ENCODE measurements around the gene CEACAM16. TPM values are rescaled to one million over a fixed set of nuclear protein-coding genes. Genes with fewer than 3 reads are reported as not detected.

CEACAM16 gene
- total and polyA plus RNA-seq, 8 donors: 0.16 to 1.0 (median 0.37) TPM; not detected in 3

DNA sequence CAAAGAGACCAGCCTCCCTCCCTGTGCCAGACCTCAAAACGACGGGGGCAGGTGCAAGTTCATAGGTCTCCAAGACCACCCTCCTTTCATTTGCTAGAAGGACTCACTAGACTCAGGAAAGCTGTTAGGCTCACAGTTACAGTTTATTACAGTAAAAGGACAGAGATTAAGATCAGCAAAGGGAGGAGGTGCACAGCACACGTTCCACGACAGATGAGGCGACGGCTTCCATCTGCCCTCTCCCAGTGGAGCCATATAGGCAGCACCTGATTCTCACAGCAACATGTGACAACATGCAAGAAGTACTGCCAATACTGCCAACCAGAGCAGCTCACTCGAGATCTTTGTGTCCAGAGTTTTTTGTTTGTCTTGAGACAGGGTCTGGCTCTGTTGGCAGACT, 37.0 kb upstream of the CEACAM16 start:
- Histone ChIP-seq H3K9me3 (no peaks in the 10 kb centered on the region), H3K27me3 (no peaks in the 10 kb centered on the region), H3K4me1 (no peaks in the 10 kb centered on the region), H3K27ac (no peak overlapping the region), H3K4me3 (no peak overlapping the region), H3K36me3 (peaks cover 0 to 41% (median 0%) of the 10 kb centered on the region in 3 donors)
- intact Hi-C loops (cut with DNase I): no loop called here
- ATAC-seq (no peak), DNase-seq (no peak), FAIRE-seq (no peak)
- 75 to 81% methylated on average over 7 of the region's 7 CpGs for WGBS, 2 donors
- TF ChIP-seq, protein P1, sequence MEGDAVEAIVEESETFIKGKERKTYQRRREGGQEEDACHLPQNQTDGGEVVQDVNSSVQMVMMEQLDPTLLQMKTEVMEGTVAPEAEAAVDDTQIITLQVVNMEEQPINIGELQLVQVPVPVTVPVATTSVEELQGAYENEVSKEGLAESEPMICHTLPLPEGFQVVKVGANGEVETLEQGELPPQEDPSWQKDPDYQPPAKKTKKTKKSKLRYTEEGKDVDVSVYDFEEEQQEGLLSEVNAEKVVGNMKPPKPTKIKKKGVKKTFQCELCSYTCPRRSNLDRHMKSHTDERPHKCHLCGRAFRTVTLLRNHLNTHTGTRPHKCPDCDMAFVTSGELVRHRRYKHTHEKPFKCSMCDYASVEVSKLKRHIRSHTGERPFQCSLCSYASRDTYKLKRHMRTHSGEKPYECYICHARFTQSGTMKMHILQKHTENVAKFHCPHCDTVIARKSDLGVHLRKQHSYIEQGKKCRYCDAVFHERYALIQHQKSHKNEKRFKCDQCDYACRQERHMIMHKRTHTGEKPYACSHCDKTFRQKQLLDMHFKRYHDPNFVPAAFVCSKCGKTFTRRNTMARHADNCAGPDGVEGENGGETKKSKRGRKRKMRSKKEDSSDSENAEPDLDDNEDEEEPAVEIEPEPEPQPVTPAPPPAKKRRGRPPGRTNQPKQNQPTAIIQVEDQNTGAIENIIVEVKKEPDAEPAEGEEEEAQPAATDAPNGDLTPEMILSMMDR (IDR thresholded peaks at IDR 0.05): no peak

DNA sequence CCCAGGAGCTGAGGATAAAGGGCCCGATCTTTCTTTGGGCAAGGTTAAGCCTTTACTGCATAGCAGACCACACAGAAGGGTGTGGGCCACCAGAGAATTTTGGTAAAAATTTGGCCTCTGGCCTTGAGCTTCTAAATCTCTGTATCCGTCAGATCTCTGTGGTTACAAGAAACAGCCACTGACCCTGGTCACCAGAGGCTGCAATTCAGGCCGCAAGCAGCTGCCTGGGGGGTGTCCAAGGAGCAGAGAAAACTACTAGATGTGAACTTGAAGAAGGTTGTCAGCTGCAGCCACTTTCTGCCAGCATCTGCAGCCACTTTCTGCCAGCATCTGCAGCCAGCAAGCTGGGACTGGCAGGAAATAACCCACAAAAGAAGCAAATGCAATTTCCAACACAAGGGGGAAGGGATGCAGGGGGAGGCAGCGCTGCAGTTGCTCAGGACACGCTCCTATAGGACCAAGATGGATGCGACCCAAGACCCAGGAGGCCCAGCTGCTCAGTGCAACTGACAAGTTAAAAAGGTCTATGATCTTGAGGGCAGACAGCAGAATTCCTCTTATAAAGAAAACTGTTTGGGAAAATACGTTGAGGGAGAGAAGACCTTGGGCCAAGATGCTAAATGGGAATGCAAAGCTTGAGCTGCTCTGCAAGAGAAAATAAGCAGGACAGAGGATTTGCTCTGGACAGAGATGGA, 36.1 kb upstream of the CEACAM16 start:
- DNase-seq (no peak), FAIRE-seq (no peak), ATAC-seq (no peak)
- Histone ChIP-seq H3K9me3 (no peaks in the 10 kb centered on the region), H3K36me3 (peaks cover 0 to 41% (median 0%) of the 10 kb centered on the region in 3 donors), H3K27me3 (no peaks in the 10 kb centered on the region), H3K4me3 (no peak overlapping the region), H3K4me1 (no peaks in the 10 kb centered on the region), H3K27ac (no peak overlapping the region)
- TF ChIP-seq, protein P1 (IDR thresholded peaks at IDR 0.05): no peak
- 83 to 84% methylated on average over 7 of the region's 7 CpGs for WGBS, 2 donors
- intact Hi-C loops (cut with DNase I): no loop called here

DNA sequence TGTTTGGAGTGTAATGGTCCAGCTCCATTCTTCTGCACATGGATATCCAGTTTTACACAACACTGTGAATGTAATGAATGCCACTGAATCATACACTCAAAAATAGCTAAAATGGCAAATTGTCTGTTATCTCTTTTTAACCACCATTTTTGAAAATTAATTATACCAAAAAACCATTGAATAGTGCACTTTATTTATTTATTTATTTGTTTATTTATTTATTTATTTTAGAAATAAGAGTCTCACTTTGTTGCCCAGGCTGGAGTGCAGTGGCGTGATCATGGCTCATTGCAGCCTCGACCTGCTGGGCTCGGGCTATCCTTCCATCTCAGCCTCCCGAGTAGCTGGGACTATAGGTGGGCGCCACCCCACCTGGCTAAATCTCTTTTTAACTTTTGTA, 35.0 kb upstream of the CEACAM16 start:
- ATAC-seq (no peak), FAIRE-seq (no peak), DNase-seq (no peak)
- H3K36me3 ChIP-seq: peaks cover 0 to 31% (median 0%) of the 10 kb centered on the region in 3 donors
- no peaks in the 10 kb centered on the region for H3K9me3 ChIP-seq
- TF ChIP-seq, protein P1 (IDR thresholded peaks at IDR 0.05): no peak
- no peaks in the 10 kb centered on the region for H3K4me1 ChIP-seq
- no peak overlapping the region for H3K4me3 ChIP-seq
- no peaks in the 10 kb centered on the region for H3K27me3 ChIP-seq
- 97 to 99% methylated on average over 5 of the region's 5 CpGs for WGBS, 2 donors
- H3K27ac ChIP-seq: no peak overlapping the region
- intact Hi-C loops (cut with DNase I): no loop called here

DNA sequence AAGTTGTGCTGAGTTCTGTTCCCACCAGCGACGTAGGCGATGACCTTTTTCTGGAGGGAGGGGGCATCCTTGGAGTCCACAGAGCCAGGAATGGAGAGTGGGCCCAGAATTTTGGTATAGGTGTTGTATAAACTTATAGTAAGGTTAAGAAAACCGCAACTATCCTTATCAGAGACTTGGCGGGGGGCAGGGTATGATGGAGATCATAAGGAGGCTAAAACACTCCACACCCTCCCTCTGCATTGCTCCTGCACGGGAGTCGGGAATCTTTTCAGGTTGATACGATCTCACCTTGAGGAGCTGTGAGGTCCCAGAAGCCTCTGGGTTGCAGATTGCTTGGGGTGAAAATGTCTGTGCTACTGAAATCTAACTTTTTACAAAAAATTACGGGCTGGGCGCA, 34.0 kb upstream of the CEACAM16 start:
- Histone ChIP-seq H3K4me3 (no peak overlapping the region), H3K27me3 (no peaks in the 10 kb centered on the region), H3K27ac (no peak overlapping the region), H3K9me3 (no peaks in the 10 kb centered on the region), H3K36me3 (peaks cover 0 to 21% (median 0%) of the 10 kb centered on the region in 3 donors), H3K4me1 (no peaks in the 10 kb centered on the region)
- no peak for ATAC-seq
- 90 to 92% methylated on average over 10 of the region's 10 CpGs for WGBS, 2 donors
- intact Hi-C loops (cut with DNase I): no loop called here
- no peak for DNase-seq
- no peak for FAIRE-seq
- TF ChIP-seq, protein P1 (IDR thresholded peaks at IDR 0.05): no peak

DNA sequence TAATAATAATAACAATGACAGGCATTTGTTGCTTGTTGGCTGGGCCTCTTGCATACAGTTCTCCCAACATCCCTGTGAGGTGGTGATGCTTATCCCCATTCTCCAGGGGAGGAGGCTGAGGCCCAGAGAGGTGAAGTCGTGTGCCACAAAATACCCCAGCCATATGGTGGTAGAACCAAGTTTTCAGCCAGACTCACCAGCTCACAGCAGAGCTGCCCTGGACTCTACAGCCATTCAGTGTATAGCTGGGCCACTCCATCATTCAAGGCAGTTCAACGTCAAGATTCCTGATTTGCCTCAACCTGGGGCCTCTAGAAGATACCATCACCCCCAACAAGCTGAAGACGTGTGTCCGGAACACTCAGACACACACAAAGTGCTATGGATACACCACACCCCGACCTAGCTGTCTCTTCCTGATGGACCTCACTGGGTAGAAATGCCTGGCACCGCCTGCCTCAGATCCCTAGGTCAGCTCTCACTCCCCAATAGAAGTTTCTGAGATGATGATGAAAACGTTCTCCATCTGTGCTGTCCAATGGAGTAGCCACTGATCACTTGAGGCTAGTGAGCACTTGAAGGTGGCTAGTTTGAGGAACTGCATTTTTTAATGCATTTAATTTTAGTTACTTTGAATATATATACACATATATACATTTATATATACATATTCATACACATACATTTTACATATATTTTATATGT, 31.9 kb upstream of the CEACAM16 start:
- no peak for FAIRE-seq
- peak in 1 of 4 donors; percentile 15 for ATAC-seq
- TF ChIP-seq, protein P1 (IDR thresholded peaks at IDR 0.05): no peak
- DNase-seq: no peak
- no peaks in the 10 kb centered on the region for H3K9me3 ChIP-seq
- 82 to 86% methylated on average over 7 of the region's 7 CpGs for WGBS, 2 donors
- intact Hi-C loops (cut with DNase I): no loop called here
- no peak overlapping the region for H3K4me3 ChIP-seq
- H3K36me3 ChIP-seq: peaks cover 0 to 10% (median 0%) of the 10 kb centered on the region in 3 donors
- H3K27me3 ChIP-seq: no peaks in the 10 kb centered on the region
- H3K27ac ChIP-seq: no peak overlapping the region
- no peaks in the 10 kb centered on the region for H3K4me1 ChIP-seq
